Mesendoderm (in vitro differentiated cells): ENCODE results near the gene MAMSTR.
A peak's percentile ranks its signal among the peaks of the same experiment; 100 is the strongest.

Source experiments
- DNase-seq: peaks from one replicate; pipeline ENCODE4 v3.0.0; 2013
- H2AK5ac ChIP-seq: 2 replicates; pipeline ENCODE4 v1.6.1; 2013; ENCODE audit warnings: low read length, inconsistent platforms
- H2BK120ac ChIP-seq: 2 replicates; pipeline ENCODE4 v1.6.1; 2013; ENCODE audit warnings: low read depth, mild to moderate bottlenecking, low read length, moderate library complexity, mixed read lengths
- H2BK15ac ChIP-seq: replicated peaks from 2 replicates; pipeline ENCODE4 v1.6.1; 2013; ENCODE audit warnings: low read depth, mild to moderate bottlenecking, moderate library complexity
- H2BK5ac ChIP-seq: 2 replicates; pipeline ENCODE4 v1.6.1; 2013; ENCODE audit warnings: low read length, inconsistent platforms
- H3K18ac ChIP-seq: 2 replicates; pipeline ENCODE4 v1.6.1; 2013; ENCODE audit warnings: mild to moderate bottlenecking, low read length, mixed read lengths
- H3K23ac ChIP-seq: one replicate; pipeline ENCODE4 v1.6.1; 2013; ENCODE audit warnings: low read length
- H3K27ac ChIP-seq: 2 replicates; pipeline ENCODE4 v1.5.1; 2013; ENCODE audit warnings: low read depth, mild to moderate bottlenecking, inconsistent platforms, low read length, moderate library complexity
- H3K27me3 ChIP-seq: 2 replicates; pipeline ENCODE4 v1.6.1; 2013; ENCODE audit warnings: low read length, control low read depth, mild to moderate bottlenecking, inconsistent platforms; ENCODE audit not compliant: insufficient read depth, poor library complexity
- H3K36me3 ChIP-seq: 2 replicates; pipeline ENCODE4 v1.6.1; 2013; ENCODE audit warnings: low read length, inconsistent platforms; ENCODE audit not compliant: control insufficient read depth, insufficient read depth
- H3K4ac ChIP-seq: one replicate; pipeline ENCODE4 v1.6.1; 2013; ENCODE audit warnings: low read depth, mild to moderate bottlenecking, low read length, moderate library complexity
- H3K4me1 ChIP-seq: 2 replicates; pipeline ENCODE4 v1.6.1; 2013; ENCODE audit warnings: low read depth, low read length, inconsistent platforms; ENCODE audit not compliant: control insufficient read depth
- H3K4me2 ChIP-seq: 2 replicates; pipeline ENCODE4 v1.6.1; 2013; ENCODE audit warnings: low read length
- H3K4me3 ChIP-seq: 2 replicates; pipeline ENCODE4 v1.5.1; 2013; ENCODE audit warnings: mild to moderate bottlenecking, low read length
- H3K56ac ChIP-seq: one replicate; pipeline ENCODE4 v1.6.1; 2013; ENCODE audit warnings: low read length
- H3K79me1 ChIP-seq: 2 replicates; pipeline ENCODE4 v1.6.1; 2013; ENCODE audit warnings: low read length, inconsistent platforms
- H3K79me2 ChIP-seq: 2 replicates; pipeline ENCODE4 v1.6.1; 2013; ENCODE audit warnings: mild to moderate bottlenecking, low read length; ENCODE audit not compliant: control insufficient read depth, insufficient read depth
- H3K9ac ChIP-seq: 2 replicates; pipeline ENCODE4 v1.6.1; 2013; ENCODE audit warnings: low read length, inconsistent platforms
- H4K5ac ChIP-seq: one replicate; pipeline ENCODE4 v1.6.1; 2013; ENCODE audit warnings: low read length
- H4K8ac ChIP-seq: one replicate; pipeline ENCODE4 v1.6.1; 2013; ENCODE audit warnings: low read depth, mild to moderate bottlenecking, control low read depth, low read length, moderate library complexity
- WGBS: extraction: QIAGEN DNeasy Blood & Tissue Kit; methylation state at CpG from one replicate; pipeline ENCODE4 v1.1.7; 2013; ENCODE audit warnings: low lambda C conversion rate, missing lambda C conversion rate; ENCODE audit not compliant: insufficient coverage; ENCODE audit errors: extremely low coverage; 5-methylcytosine and 5-hydroxymethylcytosine counted together

Gene MAMSTR

GRCh38 chr19:48716562-48717291 is 2.8 kb downstream of the MAMSTR start:
- H3K4me1 ChIP-seq: peaks cover 4% of the 10 kb centered on the region
- H3K56ac ChIP-seq: peak overlapping the region; percentile 77
- H4K5ac ChIP-seq: no peak overlapping the region
- H3K27me3 ChIP-seq: no peaks in the 10 kb centered on the region
- H3K9ac ChIP-seq: peak overlapping the region; percentile 46
- peak overlapping the region; percentile 62 for H3K18ac ChIP-seq
- no peaks in the 10 kb centered on the region for H3K36me3 ChIP-seq
- no peak overlapping the region for H2BK120ac ChIP-seq
- DNase-seq: no peak
- H2BK15ac ChIP-seq: no peak overlapping the region
- H2BK5ac ChIP-seq: no peak overlapping the region
- H3K4me2 ChIP-seq: peak overlapping the region; percentile 15
- H3K79me1 ChIP-seq: no peaks in the 10 kb centered on the region
- no peak overlapping the region for H3K4ac ChIP-seq
- H3K79me2 ChIP-seq: no peaks in the 10 kb centered on the region
- no peak overlapping the region for H3K27ac ChIP-seq
- H3K4me3 ChIP-seq: no peak overlapping the region
- peak overlapping the region; percentile 29 for H3K23ac ChIP-seq
- no peak overlapping the region for H4K8ac ChIP-seq
- H2AK5ac ChIP-seq: no peak overlapping the region
- WGBS: no CpG with 5 or more reads among the region's 24 CpGs

- Histone ChIP-seq H3K79me1 (no peaks in the 10 kb centered on the region), H3K27me3 (no peaks in the 10 kb centered on the region), H4K8ac (no peak overlapping the region), H4K5ac (no peak overlapping the region), H2BK5ac (no peak overlapping the region), H3K4ac (no peak overlapping the region), H3K23ac (no peak overlapping the region), H3K4me2 (no peak overlapping the region), H2BK120ac (no peak overlapping the region), H3K4me3 (no peak overlapping the region), H3K36me3 (no peaks in the 10 kb centered on the region), H3K27ac (no peak overlapping the region), H2AK5ac (no peak overlapping the region), H3K56ac (peak overlapping the region; percentile 37), H3K9ac (no peak overlapping the region), H2BK15ac (no peak overlapping the region), H3K18ac (no peak overlapping the region), H3K79me2 (no peaks in the 10 kb centered on the region), H3K4me1 (peaks cover 4% of the 10 kb centered on the region)
- DNase-seq: no peak
- WGBS: no CpG with 5 or more reads among the region's 19 CpGs
These were observed 3.8 kb downstream of the MAMSTR start for GRCh38 chr19:48715681-48716171.

- Histone ChIP-seq H4K8ac (peak overlapping the region; percentile 39), H3K79me2 (no peaks in the 10 kb centered on the region), H3K23ac (peak overlapping the region; percentile 87), H4K5ac (no peak overlapping the region), H3K79me1 (no peaks in the 10 kb centered on the region), H2AK5ac (peak overlapping the region; percentile 56), H3K4me2 (peak overlapping the region; percentile 4), H3K36me3 (no peaks in the 10 kb centered on the region), H2BK5ac (no peak overlapping the region), H3K56ac (peak overlapping the region; percentile 97), H3K27me3 (no peaks in the 10 kb centered on the region), H3K4me1 (peaks cover 4% of the 10 kb centered on the region), H3K27ac (no peak overlapping the region), H2BK15ac (no peak overlapping the region), H3K9ac (peak overlapping the region; percentile 87), H3K4ac (no peak overlapping the region), H3K4me3 (peak overlapping the region; percentile 7), H3K18ac (peak overlapping the region; percentile 40), H2BK120ac (no peak overlapping the region)
- no CpG with 5 or more reads among the region's 26 CpGs for WGBS
- DNase-seq: no peak
These were observed 4.5 kb downstream of the MAMSTR start for GRCh38 chr19:48714759-48715675.

GRCh38 chr19:48713864-48714755 is 5.4 kb downstream of the MAMSTR start:
- peak; percentile 100 for DNase-seq

GRCh38 chr19:48713041-48713863 is 6.3 kb downstream of the MAMSTR start:
- no CpG with 5 or more reads among the region's 25 CpGs for WGBS
- no peak overlapping the region for H3K27ac ChIP-seq

More at GRCh38 chr19:48713864-48714755, 5.4 kb downstream of the MAMSTR start:
- Histone ChIP-seq H3K9ac (peak overlapping the region; percentile 87), H3K36me3 (no peaks in the 10 kb centered on the region), H3K18ac (peak overlapping the region; percentile 40), H3K23ac (no peak overlapping the region), H3K4me2 (peak overlapping the region; percentile 99), H3K27me3 (no peaks in the 10 kb centered on the region), H3K4me1 (peaks cover 4% of the 10 kb centered on the region), H3K4me3 (peak overlapping the region; percentile 83), H2AK5ac (no peak overlapping the region), H4K5ac (no peak overlapping the region), H3K79me1 (no peaks in the 10 kb centered on the region), H3K56ac (peak overlapping the region; percentile 97), H3K4ac (no peak overlapping the region), H3K27ac (no peak overlapping the region), H4K8ac (peak overlapping the region; percentile 39), H2BK120ac (no peak overlapping the region), H3K79me2 (no peaks in the 10 kb centered on the region), H2BK5ac (no peak overlapping the region), H2BK15ac (no peak overlapping the region)
- WGBS: no CpG with 5 or more reads among the region's 67 CpGs

More at GRCh38 chr19:48713041-48713863, 6.3 kb downstream of the MAMSTR start:
- Histone ChIP-seq H2BK15ac (no peak overlapping the region), H3K36me3 (no peaks in the 10 kb centered on the region), H3K4me1 (peaks cover 4% of the 10 kb centered on the region), H3K9ac (peak overlapping the region; percentile 83), H2BK5ac (no peak overlapping the region), H3K79me2 (no peaks in the 10 kb centered on the region), H2BK120ac (no peak overlapping the region), H2AK5ac (no peak overlapping the region), H3K79me1 (no peaks in the 10 kb centered on the region), H3K23ac (no peak overlapping the region), H3K4ac (no peak overlapping the region), H4K5ac (no peak overlapping the region), H3K27me3 (no peaks in the 10 kb centered on the region), H3K18ac (no peak overlapping the region), H3K4me3 (peak overlapping the region; percentile 83), H3K4me2 (peak overlapping the region; percentile 99), H4K8ac (no peak overlapping the region), H3K56ac (peak overlapping the region; percentile 80)
- DNase-seq: peak; percentile 91
